HG02763 (cell line): ENCODE data around the gene TET3.
"Not testable (repeated sequence)": the region's sequence is repeated elsewhere in the genome, so short reads cannot be mapped to it uniquely, and the experiment has no call there.

Experiments
- ATAC-seq: cut with Tn5 transposase; IDR thresholded peaks from one replicate; pipeline ENCODE4 v1.9.1; 2021; ENCODE audit warnings: mild to moderate bottlenecking, moderate library complexity; ENCODE audit not compliant: unreplicated experiment

Gene TET3

DNA sequence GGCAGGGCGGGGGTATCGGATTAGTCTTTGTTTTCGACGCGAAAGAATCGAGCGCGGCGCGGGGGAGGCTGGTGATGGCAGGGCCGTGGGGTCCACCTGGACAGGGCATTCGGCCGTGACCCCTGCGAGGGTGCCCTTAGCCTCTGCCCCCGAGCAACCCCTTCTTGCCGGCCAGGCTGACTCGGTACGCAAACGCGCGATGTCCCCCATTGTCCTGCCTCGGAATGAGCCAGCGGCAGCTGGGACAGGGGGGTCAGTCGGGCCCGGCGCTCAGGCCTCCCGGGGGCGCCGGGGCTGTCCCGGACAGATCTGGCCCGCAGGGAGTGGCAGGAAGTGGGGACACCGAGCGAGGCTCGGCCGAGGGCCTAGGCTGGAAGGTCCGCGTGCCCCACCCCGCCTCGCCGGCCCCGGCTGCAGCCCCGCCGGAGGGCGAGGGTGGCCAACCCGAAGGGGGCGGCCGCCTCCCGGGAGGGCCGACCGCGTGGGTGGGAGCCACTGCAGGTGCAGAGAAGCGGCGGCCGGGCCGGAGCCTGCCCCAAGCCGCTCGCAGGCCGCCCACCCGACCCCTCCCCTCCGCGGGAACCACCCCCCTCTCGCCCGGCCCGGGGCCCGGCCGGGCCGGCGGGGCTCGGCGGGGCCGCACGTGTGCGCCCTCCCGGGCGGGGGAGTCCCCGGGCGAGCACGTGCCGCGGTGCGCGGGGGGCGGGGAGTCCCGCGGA, at the start of gene TET3:
Gene TET3, plus strand, starts transcription at position 708 of the 719 bp plus-strand sequence. CDS start 1,494 bp downstream, outside the sequence.
- peak; percentile 39 for ATAC-seq

DNA sequence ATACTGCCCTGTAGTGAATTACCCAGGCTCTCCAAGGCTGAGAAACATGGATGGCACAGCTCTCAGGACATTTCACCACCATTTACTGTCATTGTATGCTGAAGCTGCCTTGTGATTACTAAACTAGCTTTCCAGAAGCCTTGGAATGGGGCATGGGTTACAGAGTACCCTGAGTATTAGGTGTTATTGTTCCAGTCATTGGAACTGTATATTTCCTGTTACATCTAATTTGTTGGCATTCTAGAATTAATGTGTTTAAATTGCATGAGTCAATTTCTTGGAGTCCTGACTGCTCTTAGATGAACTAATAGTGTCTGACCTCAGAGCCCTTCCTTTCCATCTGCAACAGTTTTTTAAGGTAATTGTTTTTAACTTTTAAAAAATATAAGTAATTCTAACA, 49.1 kb upstream of the TET3 start:
- ATAC-seq: no peak

DNA sequence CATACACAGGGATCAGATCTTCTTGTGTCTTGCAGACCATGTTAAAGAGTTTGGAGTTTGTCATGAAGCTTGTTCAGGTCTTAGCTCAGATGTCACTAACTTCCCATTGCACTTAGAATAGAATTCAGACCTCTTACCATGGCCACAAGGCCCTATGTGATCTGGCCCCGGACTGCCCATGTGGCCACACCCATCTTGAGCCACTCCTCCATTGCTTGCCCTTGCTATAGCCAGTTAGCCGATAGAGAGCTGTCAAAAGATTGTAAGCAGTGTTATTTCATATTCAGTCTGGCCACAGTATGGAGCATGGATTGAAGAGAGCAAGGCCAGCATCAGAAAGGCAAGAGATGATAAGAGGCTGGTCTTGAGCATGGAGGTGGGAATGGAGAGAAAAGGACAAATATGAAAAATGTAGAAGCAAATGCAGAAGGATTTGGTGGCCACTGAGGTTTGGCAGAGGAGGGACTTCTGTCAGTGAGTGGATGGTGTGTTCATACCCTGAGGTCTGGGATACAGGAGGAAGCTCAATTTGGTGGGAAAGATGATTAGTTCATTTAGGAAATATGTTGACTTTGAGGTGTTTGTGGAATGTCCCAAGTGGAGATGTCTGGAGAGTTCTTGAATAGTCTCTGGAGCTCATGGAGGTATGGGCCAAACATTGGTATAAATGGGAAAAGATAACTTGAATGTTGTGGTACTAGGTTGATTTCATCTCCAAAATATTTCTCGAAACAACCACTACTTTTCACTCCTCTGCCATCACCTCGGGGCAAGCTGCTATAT, 47.4 kb upstream of the TET3 start:
- no peak for ATAC-seq

DNA sequence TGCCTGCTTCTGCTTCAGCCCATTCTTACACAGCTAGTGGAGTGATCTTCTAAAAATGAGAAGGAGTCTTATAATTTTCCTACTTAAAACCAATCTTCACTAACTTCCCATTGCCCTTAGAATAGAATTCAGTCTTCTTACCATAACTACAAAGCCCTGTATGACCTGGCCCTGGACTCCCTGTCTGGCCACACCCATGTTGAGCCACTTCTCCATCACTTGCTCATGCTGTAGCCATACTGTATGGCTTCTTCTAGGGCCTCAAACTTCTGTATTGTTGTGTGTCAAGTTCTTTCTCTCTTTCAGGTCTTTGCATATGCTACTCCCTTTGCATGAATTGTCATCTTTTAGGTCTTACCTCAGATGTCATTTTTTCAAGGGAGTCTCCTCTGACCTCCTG, 46.8 kb upstream of the TET3 start:
- no peak for ATAC-seq

DNA sequence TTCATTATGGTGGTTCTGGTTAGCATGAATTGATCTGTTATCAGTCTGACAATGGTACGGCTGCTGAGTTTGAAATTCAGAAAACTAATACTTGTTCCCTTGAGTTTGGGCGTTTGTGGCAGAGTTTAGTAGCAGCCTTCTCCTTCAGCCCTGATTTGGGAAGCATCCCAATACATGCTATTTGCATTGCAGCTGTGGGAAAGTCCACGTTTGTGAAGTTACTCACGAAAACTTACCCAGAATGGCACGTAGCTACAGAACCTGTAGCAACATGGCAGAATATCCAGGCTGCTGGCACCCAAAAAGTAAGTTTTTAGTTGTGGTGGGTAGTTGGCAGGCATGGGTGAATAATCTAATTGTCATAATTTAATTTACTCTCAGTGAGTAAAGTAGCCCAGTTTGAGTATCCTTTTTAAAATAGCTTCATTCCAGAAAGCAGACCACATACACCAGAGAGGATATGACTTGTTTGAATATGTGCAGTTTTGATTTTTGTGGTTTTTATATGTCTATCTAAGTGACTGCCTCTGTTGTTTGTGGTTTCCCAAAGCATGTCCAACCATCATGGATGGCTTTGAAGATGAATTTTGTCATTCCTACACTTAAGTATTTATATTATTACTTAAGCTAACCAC, 45.9 kb upstream of the TET3 start:
- no peak for ATAC-seq

DNA sequence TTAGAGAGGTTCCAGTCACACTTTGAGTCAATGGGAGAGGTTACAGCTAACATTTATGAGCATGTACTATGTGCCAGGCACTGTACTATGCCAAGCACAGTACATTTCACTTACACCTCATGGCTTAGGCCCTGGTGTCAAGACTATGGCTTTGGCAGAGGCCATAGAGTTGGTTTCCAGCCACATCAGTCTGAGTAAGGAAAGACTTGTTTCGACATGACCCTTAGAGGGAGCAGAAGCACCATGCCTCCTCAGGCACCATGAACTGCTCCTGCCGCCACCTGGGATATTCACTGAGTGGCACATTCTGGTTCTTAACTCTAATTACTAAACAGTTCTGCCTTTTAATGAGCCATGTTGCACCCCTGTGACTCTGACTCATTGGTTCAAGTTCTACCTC, 45.3 kb upstream of the TET3 start:
- ATAC-seq: no peak

DNA sequence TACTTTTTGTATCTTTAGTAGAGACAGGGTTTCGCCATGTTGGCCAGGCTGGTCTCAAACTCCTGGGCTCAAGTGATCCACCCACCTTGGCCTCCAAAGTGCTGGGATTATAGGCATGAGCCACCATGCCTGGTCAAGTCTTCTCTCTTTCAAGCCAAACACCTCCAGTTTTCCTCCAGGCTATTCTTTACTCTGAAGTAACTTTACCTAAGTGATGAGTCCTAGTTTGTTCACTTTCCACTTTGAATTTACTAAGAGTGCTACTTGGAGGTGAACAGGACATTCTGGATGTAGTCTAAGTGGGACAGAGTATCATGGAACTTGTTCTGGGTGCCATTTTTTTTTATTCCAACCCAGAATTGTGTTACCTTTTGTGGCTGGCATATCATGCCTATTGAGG, 44.6 kb upstream of the TET3 start:
- not testable (repeated sequence) for ATAC-seq

DNA sequence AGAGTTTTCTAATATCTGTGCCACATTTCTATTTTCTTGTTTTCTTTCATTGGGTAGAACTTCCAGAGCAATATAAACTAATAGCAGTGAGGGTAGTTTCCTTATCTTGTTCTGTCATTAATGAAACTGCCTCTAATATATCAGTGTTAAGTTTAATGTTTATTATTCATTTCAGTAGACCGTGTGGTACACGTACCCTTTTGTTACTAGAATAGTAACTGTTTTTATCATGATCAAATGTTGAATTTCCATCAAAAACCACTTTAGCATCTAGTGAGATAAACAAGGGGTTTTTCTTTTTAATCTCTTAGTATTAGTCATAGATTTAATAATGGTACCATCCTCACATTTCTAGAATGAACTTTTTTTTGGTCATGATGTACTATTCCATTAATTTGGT, 42.0 kb upstream of the TET3 start:
- no peak for ATAC-seq

DNA sequence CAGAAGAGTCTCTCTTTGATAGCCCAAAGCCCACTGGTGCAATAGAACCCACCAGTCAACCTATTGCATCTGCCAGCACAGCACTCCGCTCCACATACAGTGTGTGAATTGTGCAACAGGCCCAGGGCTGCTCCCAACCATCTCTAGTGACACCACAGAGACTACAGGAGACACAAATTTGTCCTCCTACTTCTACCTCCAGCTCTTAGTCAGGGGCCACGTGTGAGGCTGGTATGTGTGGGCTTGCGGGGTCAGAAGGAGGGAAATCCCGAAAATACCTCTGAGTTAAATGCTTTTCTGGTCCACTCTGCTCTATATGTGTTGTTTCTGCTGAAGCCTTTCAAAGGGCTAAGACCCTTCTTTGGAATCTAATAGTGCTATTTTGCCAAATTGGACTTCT, 40.0 kb upstream of the TET3 start:
- no peak for ATAC-seq

DNA sequence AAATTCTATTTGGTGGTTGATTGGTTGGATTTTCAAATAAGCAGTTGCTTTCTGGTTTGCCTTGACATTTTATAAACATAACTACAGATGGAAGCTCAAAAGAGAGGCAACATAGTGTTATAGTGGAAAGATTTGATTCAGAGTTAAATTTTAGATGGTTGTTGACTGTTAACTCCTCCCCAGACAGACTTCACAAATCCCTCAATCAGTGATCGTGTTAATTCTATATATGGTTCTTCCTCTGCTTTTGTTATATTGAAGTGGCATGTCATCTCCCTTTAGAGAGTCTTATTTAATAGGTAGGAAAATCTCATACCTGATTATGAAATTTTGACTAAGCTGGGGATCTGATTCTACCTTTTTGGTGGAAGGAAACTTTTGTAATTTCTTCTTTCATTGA, 38.5 kb upstream of the TET3 start:
- no peak for ATAC-seq

DNA sequence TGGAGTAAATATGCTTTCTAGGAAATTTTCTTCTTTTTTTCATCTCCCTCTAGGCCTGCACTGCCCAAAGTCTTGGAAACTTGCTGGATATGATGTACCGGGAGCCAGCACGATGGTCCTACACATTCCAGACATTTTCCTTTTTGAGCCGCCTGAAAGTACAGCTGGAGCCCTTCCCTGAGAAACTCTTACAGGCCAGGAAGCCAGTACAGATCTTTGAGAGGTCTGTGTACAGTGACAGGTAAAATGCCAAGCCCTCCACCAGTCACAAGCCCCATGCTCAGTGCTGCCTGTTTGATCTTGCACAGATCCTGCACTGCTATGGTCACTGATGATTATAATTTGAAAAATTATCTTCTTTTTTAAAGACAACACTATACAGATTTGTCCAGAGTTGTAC, 38.0 kb upstream of the TET3 start:
- ATAC-seq: no peak

DNA sequence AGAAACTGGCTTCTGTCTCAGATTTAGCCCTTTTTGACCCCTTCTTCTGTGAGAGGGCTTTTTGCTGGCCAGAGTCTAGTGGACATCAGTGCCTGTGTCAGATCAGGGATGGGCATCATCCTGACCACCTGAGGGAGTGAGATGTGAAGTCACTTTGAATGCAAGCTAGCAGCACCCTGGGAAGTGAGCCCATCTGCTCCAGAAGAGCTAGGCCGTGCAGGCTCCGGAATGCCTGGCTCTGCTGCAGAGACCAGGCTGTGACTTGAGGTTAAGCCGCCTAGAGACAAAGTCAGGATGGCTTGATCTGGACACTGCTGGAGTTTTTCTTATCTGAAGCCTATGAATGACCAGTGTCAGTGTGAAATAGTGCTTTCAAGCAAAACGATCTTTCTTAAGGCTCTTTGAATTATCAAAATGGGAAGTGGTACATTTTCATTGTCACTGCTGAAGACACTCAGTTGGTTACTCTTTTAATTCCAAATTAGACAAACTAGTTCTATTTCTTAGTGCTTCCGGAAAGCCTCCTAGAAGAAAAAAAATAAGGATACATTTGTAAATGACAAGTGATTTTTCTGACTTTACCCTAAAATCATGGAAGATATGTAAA, 37.2 kb upstream of the TET3 start:
- no peak for ATAC-seq

DNA sequence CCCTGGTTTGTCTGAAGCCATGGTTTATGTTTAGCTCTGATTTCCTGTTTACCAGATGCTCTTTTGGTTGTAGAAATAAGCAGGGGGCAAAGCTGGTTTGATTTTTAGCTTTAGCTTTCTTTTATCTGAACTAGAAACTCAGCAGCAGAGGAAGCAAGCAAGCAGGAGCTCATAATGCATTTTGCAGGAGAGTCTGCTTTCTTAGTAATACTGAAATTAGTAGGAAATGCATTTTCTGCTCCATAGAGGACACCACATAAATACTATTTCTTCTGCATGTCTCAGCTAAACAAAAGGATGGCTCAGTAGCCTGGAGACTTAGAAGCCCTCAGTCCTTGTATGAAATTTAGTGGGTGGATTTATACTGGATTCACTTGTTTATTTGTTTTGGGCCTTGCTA, 34.9 kb upstream of the TET3 start:
- ATAC-seq: no peak

DNA sequence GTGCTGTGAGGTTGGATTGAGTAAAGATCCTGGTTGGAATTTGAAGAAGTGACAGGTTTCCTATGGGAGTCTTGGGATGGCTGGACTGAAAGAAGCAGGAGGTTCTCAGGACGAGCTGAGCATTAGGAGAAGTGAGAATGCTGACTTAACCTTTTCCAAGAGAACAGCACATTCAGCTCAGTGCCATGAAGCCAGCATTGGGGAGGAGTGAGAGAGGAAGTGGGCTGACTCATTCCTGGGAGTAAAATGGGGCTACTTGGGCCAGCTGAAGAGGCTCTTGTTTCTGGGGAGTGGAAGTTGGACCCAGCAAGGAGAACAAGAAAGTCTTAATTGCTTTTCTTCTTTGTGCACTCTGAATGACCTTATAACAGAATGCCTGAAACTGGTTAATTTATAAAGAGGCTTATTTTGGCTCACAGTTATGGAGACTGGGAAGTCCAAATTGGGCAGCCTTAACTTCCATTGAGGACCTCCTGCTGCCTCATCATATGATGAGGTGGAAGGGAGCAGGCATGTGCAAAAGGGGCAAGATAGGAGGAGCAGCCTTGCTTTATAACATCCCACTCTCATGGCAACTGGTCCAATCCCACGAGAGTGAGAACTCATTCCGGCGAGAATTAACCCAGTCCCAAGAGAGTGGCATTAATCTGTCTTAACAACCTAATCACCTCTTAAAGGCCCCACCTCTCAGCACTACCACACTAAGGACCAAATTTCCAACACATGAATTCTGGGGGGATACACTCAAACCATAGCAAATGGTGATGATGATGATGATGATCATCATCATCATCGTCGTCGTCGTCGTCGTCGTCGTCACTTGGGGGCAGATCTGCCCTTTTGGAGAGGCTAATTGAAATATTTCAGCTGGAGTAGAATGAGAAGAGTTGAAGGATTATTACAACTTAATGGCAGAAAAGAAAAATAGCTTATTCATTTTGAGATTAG, 31.9 kb upstream of the TET3 start:
- ATAC-seq: no peak

DNA sequence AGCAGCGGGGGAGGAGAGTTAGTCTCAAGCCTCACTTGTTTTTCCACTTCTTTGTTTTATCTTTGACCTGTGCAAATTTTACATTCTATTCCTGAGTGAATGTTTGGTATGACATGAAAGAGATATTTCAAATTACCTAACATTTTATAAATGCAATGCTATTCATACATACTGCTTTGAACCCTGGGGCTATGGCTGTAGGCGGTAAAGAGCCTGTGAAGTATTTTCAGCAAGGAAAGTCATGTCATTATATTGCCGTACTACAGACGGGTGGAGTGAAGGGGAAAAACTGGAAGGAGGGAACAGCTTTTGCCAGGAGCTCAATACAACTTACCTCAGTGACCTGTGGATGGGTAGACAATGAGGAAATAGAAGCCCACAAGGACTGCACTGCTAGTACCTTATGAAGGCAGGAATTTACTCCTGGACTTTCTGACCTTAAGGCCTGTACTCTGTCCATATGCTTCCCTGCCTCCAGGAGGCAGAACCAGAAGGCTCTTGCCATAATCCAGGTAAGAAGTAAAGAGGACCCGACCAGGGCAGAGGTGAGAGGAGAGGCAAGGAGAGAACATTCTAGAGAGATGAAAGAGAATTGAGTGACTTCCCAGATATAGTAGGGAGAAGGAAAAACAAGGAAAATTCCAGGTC, 28.4 kb upstream of the TET3 start:
- no peak for ATAC-seq

DNA sequence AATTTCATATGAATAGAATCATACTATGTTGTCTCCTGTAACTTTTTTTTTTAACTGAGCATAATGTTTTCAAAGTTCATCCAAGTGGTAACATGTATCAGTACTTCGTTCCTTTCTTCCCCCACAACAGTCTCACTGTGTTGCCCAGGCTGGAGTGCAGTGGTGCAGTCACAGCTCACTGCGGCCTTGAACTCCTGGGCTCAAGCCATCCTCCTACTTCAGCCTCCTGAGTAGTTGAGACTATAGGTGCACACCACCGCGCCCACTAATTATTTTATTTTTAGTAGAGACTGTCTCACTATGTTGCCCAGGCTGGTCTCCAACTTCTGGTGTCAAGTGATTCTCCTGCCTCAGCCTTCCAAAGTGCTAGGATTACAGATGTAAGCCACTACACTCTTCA, 23.4 kb upstream of the TET3 start:
- ATAC-seq: no peak

DNA sequence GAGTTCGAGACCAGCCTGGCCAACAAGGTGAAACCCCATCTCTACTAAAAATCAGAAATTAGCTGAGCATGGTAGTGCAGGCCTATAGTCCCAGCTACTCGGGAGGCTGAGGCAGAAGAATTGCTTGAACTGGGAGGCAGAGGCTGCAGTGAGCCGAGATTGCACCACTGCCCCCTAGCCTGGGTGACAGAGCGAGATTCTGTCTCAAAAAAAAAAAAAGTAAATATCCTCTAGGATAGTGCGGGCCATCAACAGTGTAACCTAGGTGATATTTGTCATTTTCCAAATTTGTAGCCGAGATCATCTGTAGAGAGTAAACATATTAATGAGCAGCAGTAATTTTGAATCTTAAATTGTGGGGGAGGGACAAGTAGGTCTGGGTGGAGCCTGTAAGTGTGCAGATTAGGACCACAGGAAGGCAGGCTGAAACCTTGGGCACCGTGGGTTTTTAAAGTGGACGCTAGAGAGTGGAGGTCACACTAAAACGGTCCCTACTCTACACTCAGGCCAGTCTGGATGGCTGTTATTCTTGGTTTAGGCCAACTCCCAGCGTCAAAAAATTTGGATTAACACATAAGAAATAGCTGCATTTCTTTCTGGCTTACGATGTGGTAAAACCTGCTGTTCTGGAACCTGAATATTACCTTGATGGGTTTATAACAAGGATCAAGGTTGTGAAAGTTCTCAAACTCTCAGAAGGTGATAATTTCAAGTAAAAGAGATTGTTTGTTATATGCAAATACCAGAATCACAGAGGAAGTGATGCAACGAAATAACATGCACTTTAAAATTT, 22.7 kb upstream of the TET3 start:
- ATAC-seq: no peak

DNA sequence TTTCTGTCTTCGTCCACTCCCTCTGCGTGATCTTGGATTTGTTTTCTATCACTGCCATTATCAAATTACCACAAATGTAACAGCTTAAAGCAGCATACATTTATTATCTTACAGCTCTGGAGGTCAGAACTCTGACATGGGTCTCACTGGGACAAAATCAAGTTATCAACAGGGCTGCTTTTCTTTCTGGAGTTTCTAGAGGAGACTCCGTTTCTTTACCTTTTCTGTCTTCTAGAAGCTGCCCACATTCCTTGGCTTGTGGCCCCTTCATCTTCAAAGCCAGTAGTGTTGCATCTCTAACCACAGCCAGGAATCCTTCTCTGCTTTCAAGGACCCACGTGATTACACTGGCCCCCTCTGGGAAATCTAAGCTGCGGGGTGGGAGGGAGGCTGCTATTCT, 21.9 kb upstream of the TET3 start:
- ATAC-seq: no peak
